Stimulated activated naive CD4-positive, alpha-beta T cell treated with Interleukin-2 at 50 U/mL for 16 hours (primary cell): Measurements from ENCODE around the gene CYP2U1.
"Not testable (repeated sequence)": the region's sequence is repeated elsewhere in the genome, so short reads cannot be mapped to it uniquely, and the experiment has no call there.

Experiments used
- DNase-seq: peaks from one replicate; lab custom pipeline; 2025; lab: John Stamatoyannopoulos, UW

The CYP2U1 gene

DNA sequence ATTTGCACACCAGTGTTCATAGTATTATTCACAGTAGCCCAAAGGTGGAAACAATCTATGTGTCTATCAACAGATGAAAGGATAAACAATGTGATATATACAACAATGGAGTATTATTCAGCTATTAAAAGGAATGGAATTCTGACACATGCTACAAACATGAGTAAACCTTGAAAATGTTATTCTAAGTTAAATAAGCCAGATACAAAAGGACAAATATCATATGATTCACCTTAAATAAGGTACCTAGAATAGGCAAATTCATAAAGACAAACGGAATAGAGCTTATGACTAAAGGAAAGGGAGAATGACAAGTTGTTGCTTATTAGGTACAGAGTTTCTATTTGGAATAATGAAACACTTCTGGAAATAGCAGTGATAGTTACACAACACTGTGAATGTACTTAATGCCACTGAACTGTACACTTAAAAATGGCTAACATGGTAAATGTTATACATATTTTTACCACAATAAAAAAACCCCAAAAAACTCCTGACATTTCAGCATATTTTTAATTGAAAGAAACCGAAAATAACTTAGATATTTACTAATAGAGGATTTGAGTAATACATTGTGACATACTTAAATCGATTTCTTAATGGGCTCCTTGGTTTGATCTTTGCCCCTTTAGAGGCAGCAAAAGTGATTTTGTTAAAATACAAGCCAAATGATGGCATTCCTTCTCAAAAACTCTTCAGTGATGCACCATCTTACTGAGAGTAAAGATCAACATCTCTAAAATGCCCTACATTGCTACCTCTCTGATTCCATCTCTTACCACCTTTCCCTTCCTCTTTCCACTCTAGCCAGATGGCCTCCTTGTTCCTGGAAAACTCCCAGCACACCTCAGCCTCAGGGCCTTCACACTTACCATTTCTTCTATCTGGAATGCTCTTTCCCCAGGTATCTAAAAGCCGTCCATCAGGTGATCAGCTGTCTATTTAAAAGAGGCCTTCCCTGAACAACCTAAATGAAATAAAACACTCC lies 8.6 kb upstream of the CYP2U1 start:
- no peak for DNase-seq

DNA sequence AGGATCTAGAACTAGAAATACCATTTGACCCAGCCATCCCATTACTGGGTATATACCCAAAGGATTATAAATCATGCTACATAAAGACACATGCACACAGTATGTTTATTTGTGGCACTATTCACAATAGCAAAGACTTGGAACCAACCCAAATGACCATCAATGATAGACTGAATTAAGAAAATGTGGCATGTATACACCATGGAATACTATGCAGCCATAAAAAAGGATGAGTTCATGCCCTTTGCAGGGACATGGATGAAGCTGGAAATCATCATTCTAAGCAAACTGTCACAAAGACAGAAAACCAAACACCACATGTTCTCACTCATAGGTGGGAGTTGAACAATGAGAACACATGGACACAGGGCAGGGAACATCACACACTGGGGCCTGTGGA lies 5.6 kb upstream of the CYP2U1 start:
- not testable (repeated sequence) for DNase-seq

GRCh38 chr4:107926875-107927274 lies 4.5 kb upstream of the CYP2U1 start:
- not testable (repeated sequence) for DNase-seq

- DNase-seq, result peak; percentile 29
Measured at GRCh38 chr4:107931775-107932321, 499 bp downstream of the CYP2U1 start.

DNA sequence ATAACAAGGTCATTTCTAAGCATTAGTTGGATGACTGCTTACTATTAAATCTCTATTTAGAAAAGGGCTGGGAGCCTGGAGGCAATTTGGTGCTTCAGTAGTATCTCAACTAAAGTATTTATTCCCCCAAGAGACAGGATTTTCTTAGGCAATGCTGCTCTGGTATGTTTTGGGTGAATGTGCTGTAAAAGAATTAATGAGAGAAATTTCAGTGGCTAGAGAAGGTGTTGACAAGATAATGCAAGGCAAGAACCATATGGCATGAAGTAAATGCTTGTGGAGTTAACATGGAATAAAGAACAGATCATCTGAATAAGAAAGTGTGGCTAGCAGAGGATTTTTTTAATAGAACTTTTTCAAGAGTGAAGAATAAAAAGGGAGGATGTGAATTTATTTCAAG lies 3.9 kb downstream of the CYP2U1 start:
- no peak for DNase-seq

DNA sequence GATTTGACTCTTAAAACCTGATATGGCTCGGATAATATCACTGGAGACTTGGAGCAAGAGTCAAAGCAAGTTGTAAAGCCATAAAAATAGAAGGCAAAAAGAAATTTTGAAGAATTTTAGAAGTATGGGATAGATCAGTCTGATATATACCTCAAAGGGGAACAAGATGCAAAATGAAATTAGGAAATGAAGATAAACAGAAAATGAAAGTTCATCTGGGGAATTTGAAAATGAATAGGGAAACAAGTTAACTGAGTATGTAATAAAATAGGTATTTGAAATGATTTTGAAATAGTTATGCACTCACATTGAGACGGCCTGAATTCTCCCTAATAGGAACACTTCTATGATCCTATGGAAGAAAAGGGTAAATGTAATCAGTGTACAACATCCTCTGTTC lies 5.7 kb downstream of the CYP2U1 start:
- DNase-seq, result no peak

DNA sequence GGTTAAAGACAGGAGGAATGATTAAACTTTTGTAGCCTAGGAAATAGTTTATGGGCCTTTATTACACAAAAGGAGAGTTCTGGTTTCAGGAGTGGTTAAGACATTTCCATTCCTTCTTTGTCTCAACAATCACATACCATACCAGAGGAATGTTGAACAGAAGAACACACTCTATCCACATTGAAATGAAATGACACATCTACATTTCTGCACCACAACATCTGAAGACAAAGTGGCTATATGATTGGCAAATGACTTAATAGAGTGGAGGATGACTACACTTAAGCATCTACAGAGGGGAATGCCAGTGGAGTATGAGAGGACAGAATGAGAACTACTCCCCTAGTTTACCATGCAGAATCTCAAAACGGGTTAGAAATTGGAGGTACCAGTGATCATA lies 8.0 kb downstream of the CYP2U1 start:
- no peak for DNase-seq

GRCh38 chr4:107945809-107946208 lies 14.5 kb downstream of the CYP2U1 start:
- no peak for DNase-seq

- no peak for DNase-seq
Measured at GRCh38 chr4:107950746-107951540, 19.6 kb downstream of the CYP2U1 start.

DNA sequence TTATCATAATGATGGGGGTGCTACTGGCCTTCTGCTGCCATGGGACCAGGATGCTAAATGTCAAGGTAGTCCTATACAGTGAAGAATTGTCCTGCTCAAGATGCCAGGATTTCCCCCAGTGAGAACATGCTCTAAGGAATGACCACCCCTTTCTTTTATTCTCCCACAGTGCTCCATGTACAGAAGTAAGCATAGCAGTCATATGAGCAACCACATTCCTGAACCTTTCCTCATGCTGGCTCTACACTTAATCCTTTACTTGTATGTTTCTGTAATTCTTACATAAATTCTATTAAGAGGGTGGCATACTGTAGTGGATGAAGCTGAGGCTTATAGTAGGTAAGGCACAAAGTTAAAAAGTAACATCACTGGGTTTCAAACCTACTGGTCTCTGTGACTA lies 20.2 kb downstream of the CYP2U1 start:
- no peak for DNase-seq

- DNase-seq, result no peak
Measured at GRCh38 chr4:107956011-107956410, 24.7 kb downstream of the CYP2U1 start.

DNA sequence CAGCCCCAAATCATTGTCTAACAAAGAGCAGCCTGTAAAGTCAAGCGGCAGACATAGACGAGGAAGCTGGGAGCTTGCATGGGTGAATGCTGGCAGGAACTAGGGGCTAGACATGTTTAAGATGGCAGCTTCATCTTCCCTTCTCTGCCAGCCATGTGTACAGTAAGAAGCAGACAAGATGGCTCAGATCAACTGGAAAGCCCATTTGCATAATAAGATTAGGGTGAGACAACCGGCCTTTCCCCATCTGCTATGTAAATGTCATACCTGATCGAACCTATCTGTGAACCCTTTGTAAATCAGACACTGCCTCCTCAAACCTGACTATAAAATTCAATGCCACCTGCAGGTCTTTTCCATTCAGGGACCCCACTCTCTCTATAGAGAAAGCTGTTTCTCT lies 35.6 kb downstream of the CYP2U1 start:
- no peak for DNase-seq

- DNase-seq, result not testable (repeated sequence)
Measured at GRCh38 chr4:107967519-107967918, 36.2 kb downstream of the CYP2U1 start.

DNA sequence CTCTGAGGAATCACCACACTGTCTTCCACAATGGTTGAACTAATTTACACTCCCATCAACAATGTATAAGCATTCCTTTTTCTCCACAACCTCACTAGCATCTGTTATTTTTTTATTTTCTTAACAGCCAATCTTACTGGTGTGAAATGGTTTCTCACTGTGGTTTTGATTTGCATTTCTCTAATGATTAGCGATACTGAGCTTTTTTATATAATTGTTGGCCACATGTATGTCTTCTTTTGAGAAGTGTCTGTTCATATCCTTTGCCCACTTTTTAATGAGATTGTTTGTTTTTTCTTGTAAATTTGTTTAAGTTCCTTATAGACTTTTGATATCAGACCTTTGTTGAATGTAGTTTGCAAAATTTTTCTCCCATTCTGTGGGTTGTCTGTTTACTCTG lies 36.6 kb downstream of the CYP2U1 start:
- DNase-seq, result not testable (repeated sequence)

DNA sequence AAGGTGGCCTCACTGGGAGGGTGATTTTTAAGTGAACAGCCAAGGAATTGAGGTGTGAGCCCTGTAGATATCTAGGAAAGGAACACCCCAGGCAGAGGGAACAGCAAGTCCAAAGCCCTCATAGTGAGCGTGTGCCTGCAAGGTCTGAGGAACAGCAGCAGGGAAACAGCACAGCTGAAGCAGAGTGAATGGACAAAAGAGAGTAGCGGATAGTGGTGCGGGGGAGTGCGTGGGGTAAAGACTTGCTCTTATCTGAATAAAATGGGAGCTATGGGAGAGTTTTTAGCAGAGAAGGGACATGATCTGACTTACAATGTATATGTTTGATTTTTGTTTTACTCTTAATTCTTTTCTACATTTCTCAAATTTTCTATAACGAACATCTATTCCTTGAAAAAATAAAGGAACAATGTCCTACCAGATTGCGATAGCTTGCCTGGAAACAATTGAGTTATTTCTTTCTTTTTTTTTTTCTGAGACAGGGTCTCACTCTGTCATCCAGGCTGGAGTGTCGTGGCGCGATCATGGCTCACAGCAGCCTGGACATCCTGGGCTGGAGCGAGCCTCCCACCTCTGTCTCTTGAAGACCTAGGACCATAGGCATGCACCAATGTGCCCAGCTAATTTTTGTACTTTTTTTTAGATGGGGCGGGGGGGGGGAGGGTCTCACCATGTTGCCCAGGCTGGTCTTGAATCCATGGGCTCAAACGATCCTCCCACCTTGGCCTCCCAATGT lies 38.9 kb downstream of the CYP2U1 start:
- DNase-seq, result no peak

DNA sequence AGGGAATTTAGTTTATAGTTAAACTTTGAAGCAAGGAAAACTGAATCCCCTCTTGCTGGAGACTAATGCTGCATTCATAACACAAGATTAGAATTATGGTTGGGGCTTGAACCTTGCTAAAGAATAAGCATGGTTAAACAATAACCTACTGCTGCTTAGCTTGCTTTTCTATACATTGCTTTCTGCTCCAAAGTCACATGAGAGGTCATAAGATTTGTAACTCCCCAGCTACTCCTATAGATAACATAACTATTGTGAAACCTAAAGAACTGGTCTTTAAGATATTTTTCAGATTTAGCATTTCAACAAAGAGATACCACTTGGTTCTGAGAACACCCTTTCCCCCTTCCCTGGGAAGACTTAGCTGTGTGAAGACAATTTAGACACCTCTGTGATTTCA lies 41.3 kb downstream of the CYP2U1 start:
- no peak for DNase-seq

- no peak for DNase-seq
Measured at GRCh38 chr4:107974523-107974922, 43.2 kb downstream of the CYP2U1 start.

DNA sequence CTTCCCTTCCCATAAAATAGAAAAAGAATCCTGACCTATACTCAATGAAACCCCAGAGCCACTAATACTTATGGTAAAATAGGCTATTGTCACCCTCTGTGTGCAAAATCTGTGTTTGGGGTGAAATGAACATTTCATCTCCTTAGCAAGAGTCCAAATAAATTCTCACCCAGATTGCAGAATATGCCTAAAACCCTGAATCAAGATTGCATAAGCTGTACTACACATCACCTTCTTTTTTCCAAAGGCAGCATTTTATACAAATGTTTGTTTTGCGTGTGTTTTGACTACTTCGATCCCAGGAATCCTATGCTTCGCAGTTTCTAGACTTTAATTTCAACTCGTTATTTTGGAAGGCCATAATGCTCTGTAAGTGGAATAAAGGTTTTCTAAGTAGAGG lies 46.1 kb downstream of the CYP2U1 start:
- no peak for DNase-seq

DNA sequence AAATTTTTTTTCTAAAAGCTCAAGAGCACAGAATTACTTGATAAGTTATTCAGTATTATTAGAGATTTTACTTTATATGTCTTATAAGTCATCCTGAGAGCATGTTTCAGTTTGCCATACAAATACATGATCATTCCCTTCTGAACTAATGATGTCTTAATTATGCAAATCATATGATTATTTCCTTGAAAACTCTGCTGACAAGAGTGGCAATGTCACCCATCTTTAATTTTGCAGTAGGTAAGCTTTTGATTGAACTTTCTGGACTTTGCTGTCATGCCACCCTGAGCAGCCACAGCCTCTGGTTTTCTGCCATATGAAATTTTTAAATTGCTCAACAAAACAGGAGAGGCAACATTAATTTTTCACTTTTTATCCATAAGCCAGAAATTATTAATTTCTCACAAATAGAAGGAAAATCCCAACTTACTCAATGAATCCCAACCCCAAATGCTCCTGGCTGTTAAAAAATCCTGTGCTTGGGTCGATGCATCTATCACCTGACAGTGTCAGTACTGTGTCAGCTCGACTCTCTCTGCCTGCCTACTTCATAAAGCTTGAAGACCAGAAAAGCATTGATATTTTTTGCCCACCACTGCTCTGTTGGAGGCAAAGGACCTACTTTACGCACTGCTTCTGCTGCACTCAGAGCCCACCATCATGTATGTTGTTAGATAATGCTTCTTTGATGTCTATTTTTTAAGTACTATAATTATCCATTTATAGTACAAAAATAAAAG lies 46.8 kb downstream of the CYP2U1 start:
- no peak for DNase-seq

DNA sequence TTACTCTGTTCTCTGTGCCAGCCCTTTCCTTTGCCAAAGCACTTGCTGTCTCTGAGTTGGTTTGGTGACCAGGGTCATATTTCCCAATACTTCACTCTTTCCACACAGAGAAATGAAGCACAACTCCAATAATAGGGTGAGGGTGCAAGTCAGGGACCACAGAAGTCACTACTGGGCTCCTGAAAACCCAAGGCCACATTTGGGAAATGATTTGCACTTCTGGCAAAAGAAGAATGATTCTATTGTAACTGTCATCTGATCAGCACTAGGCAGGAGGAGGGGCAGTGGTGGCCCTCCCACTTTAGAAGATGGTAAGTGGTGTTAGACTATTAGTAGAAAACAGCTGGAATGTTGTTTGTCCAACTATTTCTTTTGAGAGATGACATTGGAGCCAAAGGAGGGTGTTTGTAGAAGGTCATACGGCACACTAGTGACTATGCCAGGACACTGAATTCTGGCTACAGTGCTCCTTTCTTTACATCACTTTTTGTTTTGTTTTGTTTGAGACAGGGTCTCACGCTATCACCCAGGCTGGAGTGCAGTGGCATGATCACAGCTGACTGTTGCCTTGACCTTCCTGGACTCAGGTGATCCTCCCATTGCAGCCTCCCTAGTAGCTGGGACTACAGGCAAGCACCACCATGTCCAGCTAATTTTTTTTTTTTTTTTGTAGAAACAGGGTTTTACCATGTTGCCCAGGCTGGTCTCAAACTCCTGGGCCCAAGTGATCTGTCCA lies 47.5 kb downstream of the CYP2U1 start:
- no peak for DNase-seq
